GM21786 (cell line): ENCODE data around the gene A3GALT2.

Experiments
- ATAC-seq: cut with Tn5 transposase; IDR thresholded peaks from one replicate; pipeline ENCODE4 v1.9.1; 2021; ENCODE audit not compliant: unreplicated experiment

A3GALT2 gene

GRCh38 chr1:33257772-33258712 is 62.9 kb downstream of the A3GALT2 start:
- ATAC-seq = no peak

GRCh38 chr1:33257207-33257771 is 63.6 kb downstream of the A3GALT2 start:
- ATAC-seq = no peak
